GM13977 (cell line): ENCODE measurements around the gene NDUFAF7.
"Not testable (repeated sequence)": the region's sequence is repeated elsewhere in the genome, so short reads cannot be mapped to it uniquely, and the experiment has no call there.

Source experiments
- DNase-seq: peaks from one replicate; pipeline ENCODE4 v3.0.0; 2012; ENCODE audit warnings: low spot score
- in situ Hi-C: fragments of 300-500 bp; cut with MboI; formaldehyde crosslinking; loops from one replicate; pipeline ENCODE4 v1.12.0; 2022; ENCODE audit warnings: low sequenced_read_pairs, low pct_unique_long_range_greater_than_20kb, mixed read lengths, inconsistent platforms; ENCODE audit not compliant: unreplicated experiment
- TF ChIP-seq, protein P1 (sequence below): IDR thresholded peaks from 2 replicates; pipeline ENCODE4 v1.5.1; 2012; ENCODE audit warnings: mild to moderate bottlenecking, control low read depth; ENCODE audit not compliant: insufficient read depth; ENCODE audit errors: extremely low read depth, missing control alignments

The NDUFAF7 gene

GRCh38 chr2:37287966-37288365, 56.5 kb downstream of the NDUFAF7 start:
- DNase-seq: peak; percentile 35
- in situ Hi-C loops: no loop called here
- TF ChIP-seq, protein P1, sequence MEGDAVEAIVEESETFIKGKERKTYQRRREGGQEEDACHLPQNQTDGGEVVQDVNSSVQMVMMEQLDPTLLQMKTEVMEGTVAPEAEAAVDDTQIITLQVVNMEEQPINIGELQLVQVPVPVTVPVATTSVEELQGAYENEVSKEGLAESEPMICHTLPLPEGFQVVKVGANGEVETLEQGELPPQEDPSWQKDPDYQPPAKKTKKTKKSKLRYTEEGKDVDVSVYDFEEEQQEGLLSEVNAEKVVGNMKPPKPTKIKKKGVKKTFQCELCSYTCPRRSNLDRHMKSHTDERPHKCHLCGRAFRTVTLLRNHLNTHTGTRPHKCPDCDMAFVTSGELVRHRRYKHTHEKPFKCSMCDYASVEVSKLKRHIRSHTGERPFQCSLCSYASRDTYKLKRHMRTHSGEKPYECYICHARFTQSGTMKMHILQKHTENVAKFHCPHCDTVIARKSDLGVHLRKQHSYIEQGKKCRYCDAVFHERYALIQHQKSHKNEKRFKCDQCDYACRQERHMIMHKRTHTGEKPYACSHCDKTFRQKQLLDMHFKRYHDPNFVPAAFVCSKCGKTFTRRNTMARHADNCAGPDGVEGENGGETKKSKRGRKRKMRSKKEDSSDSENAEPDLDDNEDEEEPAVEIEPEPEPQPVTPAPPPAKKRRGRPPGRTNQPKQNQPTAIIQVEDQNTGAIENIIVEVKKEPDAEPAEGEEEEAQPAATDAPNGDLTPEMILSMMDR: peak; percentile 45

DNA sequence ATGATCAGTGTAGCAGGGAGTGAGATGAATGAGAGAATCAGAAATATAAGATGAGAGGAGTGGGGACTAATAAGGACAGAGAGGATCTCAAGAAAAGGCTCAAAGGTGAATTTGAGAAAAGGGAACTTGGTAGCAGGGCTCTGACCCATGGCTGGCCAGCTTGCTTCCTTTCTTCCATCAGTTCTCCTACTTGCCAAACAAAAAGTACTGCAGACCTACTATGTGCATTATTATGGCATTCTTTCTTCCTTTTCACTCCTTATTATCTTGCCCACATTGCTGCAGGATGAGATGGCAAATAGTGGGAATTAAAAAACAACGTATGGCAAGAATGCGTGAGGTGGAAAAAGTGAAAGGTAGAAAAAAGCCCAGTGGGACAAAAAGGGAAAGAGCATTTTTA, 60.2 kb downstream of the NDUFAF7 start:
- TF ChIP-seq, protein P1: no peak
- in situ Hi-C loops: no loop called here

DNA sequence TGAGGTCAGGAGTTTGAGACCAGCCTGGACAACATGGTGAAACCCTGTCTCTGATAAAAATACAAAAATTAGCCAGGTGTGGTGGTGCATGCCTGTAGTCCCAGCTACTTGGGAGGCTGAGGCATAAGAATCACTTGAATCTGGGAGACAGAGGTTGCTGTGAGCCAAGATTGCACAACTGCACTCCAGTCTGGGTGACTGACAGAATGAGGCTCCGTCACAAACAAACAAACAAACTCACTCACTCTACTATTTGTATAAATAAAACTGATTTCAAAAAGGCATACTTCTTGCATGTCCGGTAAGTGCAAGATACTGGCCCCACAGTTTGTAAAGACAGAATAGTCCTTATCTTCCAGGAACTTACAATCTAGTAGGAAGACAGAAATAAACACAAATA, 63.4 kb downstream of the NDUFAF7 start:
- DNase-seq, in situ Hi-C loops: not testable (repeated sequence)

More for the DNA sequence above, 60.2 kb downstream of the NDUFAF7 start:
- DNase-seq: no peak

DNA sequence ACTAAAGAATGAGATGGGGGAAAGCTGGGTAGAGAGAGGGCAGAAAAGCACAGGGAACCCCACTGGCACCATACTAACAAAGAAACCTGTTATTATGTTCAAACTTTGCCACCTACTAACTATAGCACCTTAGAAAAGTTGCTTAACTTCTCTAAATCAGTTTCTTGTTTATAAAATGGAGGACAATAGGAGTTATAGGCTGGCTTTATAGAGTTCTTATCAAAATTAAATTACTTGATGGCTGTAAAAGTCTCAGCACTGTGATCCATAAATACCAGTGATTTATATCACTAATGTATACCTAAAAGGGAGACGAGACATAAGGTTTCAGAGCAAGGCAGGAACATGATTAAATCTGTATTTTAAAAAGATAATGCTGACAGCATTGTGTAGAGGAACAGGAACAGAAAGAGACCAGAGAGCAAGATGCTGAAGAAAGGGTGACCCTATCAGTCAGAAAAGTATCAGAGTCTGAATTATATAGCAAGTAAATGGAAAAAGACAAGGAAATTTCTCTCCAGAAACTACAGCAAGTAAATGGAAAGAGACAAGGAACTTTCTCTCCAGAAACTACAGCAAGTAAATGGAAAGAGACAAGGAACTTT, 64.1 kb downstream of the NDUFAF7 start:
- TF ChIP-seq, protein P1: no peak
- no peak for DNase-seq
- in situ Hi-C loops: no loop called here

- TF ChIP-seq, protein P1: no peak
- in situ Hi-C loops: no loop called here
- DNase-seq: no peak
Measured at GRCh38 chr2:37297632-37298031, 66.2 kb downstream of the NDUFAF7 start.
